GM18909 (cell line): ENCODE data around the gene STK39.
A peak's percentile ranks its signal among the peaks of the same experiment; 100 is the strongest.
"Not testable (repeated sequence)": the region's sequence is repeated elsewhere in the genome, so short reads cannot be mapped to it uniquely, and the experiment has no call there.

Experiments
- ATAC-seq: cut with Tn5 transposase; IDR thresholded peaks from one replicate; pipeline ENCODE4 v1.9.1; 2021; ENCODE audit warnings: mild to moderate bottlenecking; ENCODE audit not compliant: unreplicated experiment, poor library complexity

The STK39 gene

GRCh38 chr2:168247341-168248261, at the start of gene STK39:
STK39 (minus strand) TSS chr2:168247595; CDS start chr2:168247435, 160 bp downstream.
- peak; percentile 79 for ATAC-seq

- ATAC-seq: no peak
Measured at GRCh38 chr2:168295051-168295450, 47.7 kb upstream of the STK39 start.

- ATAC-seq: no peak
Measured at GRCh38 chr2:168294409-168294808, 47.0 kb upstream of the STK39 start.

GRCh38 chr2:168293766-168294165, 46.4 kb upstream of the STK39 start:
- no peak for ATAC-seq

- ATAC-seq: no peak
Measured at GRCh38 chr2:168290391-168290790, 43.0 kb upstream of the STK39 start.

GRCh38 chr2:168289880-168290279, 42.5 kb upstream of the STK39 start:
- ATAC-seq: no peak

GRCh38 chr2:168286535-168286934, 39.1 kb upstream of the STK39 start:
- ATAC-seq: no peak

GRCh38 chr2:168278424-168278888, 31.1 kb upstream of the STK39 start:
- ATAC-seq: no peak

- ATAC-seq: no peak
Measured at GRCh38 chr2:168277276-168277675, 29.9 kb upstream of the STK39 start.

GRCh38 chr2:168272225-168272624, 24.8 kb upstream of the STK39 start:
- ATAC-seq: no peak

- not testable (repeated sequence) for ATAC-seq
Measured at GRCh38 chr2:168262926-168263325, 15.5 kb upstream of the STK39 start.

- ATAC-seq: no peak
Measured at GRCh38 chr2:168256448-168256847, 9.1 kb upstream of the STK39 start.

- no peak for ATAC-seq
Measured at GRCh38 chr2:168255866-168256265, 8.5 kb upstream of the STK39 start.

- ATAC-seq: no peak
Measured at GRCh38 chr2:168255103-168255502, 7.7 kb upstream of the STK39 start.

GRCh38 chr2:168254158-168254935, 7.0 kb upstream of the STK39 start:
- no peak for ATAC-seq

- ATAC-seq: no peak
Measured at GRCh38 chr2:168253379-168253778, 6.0 kb upstream of the STK39 start.

- no peak for ATAC-seq
Measured at GRCh38 chr2:168252976-168253375, 5.6 kb upstream of the STK39 start.

- ATAC-seq: peak; percentile 67
Measured at GRCh38 chr2:168246483-168247340, 683 bp downstream of the STK39 start.

- ATAC-seq: no peak
Measured at GRCh38 chr2:168246072-168246482, 1.3 kb downstream of the STK39 start.
